RWPE2 (cell line): ENCODE measurements around the gene DYNLT4.

Experiments
- ATAC-seq: fragments of 200-7000 bp; cut with Tn5 transposase; 3 replicates; pipeline ENCODE4 v1.9.1; 2021; ENCODE audit warnings: low read depth
- DNase-seq: peaks from one replicate; pipeline ENCODE4 v3.0.0-alpha.2; 2020; ENCODE audit warnings: low spot score
- H3K27ac ChIP-seq: fragments of 450-650 bp; 2 replicates; pipeline ENCODE4 v1.5.1; 2017; ENCODE audit warnings: mild to moderate bottlenecking; ENCODE audit not compliant: poor library complexity, severe bottlenecking
- H3K27me3 ChIP-seq: fragments of 250-450 bp; sonication (Bioruptor Pico); 2 replicates; pipeline ENCODE4 v1.5.1; 2021; ENCODE audit warnings: mild to moderate bottlenecking, moderate library complexity; ENCODE audit not compliant: insufficient read depth, poor library complexity, severe bottlenecking
- H3K36me3 ChIP-seq: fragments of 250-450 bp; sonication (Bioruptor Pico); 2 replicates; pipeline ENCODE4 v1.5.1; 2020; ENCODE audit warnings: low read depth, mild to moderate bottlenecking, moderate library complexity
- H3K4me1 ChIP-seq: fragments of 250-450 bp; sonication (Bioruptor Pico); 2 replicates; pipeline ENCODE4 v1.5.1; 2021; ENCODE audit warnings: mild to moderate bottlenecking, moderate library complexity; ENCODE audit not compliant: insufficient read depth, poor library complexity, severe bottlenecking
- H3K4me3 ChIP-seq: fragments of 250-450 bp; sonication (Bioruptor Pico); 2 replicates; pipeline ENCODE4 v1.5.1; 2021; ENCODE audit warnings: mild to moderate bottlenecking, moderate library complexity; ENCODE audit not compliant: severe bottlenecking
- H3K9me3 ChIP-seq: fragments of 250-450 bp; sonication (Bioruptor Pico); 2 replicates; pipeline ENCODE4 v1.5.1; 2021; ENCODE audit warnings: mild to moderate bottlenecking, moderate library complexity; ENCODE audit not compliant: severe bottlenecking
- TF ChIP-seq, protein P1 (sequence below): fragments of 450-650 bp; IDR thresholded peaks from one replicate; pipeline ENCODE4 v1.5.1; 2017; ENCODE audit warnings: mild to moderate bottlenecking, moderate library complexity; ENCODE audit not compliant: poor library complexity, severe bottlenecking

The DYNLT4 gene

DNA sequence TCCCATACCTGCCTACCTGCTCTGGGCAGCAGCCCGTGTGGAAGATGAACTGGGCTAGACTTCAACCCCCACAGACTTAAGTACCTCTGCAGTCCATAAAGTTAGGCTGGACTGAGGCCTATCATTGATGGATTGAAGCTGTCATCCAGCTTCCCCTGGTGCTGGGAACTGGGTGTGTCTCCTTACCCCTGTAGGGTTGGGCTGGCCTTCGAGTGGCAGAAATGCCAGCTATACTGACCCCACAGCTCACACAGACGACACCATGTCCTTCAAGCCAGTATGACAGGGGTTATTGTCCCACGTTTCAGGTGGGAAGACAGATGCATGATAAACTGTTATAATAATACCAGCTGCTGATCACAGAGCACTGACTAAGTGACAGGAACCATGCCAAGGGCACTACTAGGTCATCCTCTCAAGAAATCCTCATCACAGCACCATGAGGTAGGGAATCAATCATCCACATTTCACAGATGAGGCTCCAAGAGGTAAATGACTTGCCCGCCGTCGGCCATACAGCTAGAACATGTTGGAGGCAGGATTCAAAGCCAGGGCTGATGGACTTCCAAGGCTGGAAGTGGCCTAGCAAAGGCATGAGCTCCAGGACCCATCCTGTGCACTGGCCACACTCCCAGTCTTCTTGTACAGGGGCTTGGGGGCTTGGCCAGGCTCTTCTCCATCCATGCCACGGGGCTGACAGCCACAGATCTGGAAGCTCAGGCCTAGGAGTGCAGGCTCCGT lies 18.9 kb downstream of the DYNLT4 start, which contains the start of gene BEST4:
Gene BEST4, minus strand, starts transcription at position 51 of the 741 bp plus-strand sequence. CDS start 465 bp downstream, outside the sequence.
- H3K36me3 ChIP-seq: no peaks in the 10 kb centered on the region
- DNase-seq (no peak), ATAC-seq (no peak)
- H3K27ac ChIP-seq: no peak within 1 kb of the TSS
- H3K4me1 ChIP-seq: peaks cover 2% of the 10 kb centered on the region
- H3K4me3 ChIP-seq: no peak within 1 kb of the TSS
- TF ChIP-seq, protein P1, sequence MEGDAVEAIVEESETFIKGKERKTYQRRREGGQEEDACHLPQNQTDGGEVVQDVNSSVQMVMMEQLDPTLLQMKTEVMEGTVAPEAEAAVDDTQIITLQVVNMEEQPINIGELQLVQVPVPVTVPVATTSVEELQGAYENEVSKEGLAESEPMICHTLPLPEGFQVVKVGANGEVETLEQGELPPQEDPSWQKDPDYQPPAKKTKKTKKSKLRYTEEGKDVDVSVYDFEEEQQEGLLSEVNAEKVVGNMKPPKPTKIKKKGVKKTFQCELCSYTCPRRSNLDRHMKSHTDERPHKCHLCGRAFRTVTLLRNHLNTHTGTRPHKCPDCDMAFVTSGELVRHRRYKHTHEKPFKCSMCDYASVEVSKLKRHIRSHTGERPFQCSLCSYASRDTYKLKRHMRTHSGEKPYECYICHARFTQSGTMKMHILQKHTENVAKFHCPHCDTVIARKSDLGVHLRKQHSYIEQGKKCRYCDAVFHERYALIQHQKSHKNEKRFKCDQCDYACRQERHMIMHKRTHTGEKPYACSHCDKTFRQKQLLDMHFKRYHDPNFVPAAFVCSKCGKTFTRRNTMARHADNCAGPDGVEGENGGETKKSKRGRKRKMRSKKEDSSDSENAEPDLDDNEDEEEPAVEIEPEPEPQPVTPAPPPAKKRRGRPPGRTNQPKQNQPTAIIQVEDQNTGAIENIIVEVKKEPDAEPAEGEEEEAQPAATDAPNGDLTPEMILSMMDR: no peak
- no peaks in the 10 kb centered on the region for H3K9me3 ChIP-seq
- no peaks in the 10 kb centered on the region for H3K27me3 ChIP-seq

DNA sequence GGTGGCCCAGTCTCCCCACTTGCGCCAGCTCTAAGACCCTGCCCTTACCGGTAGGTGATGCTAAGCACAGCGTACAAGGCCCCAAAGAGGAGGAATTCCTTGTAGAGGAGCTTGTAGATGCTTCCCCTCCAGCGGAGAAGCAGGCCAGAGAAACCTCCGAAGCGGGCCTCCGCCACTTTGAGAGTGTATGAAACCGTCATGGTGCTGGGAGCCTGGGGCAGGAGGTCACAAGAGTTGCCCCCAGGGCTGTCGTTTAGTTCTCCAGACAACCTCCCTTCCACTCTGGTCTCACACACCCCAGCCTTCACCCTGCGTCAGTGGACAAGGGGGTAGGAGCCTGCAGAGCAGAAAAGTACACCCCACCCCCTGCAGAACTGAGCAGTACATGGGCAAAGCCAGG lies 19.6 kb downstream of the DYNLT4 start:
- Histone ChIP-seq H3K27me3 (no peaks in the 10 kb centered on the region), H3K36me3 (no peaks in the 10 kb centered on the region), H3K4me3 (no peak overlapping the region), H3K27ac (no peak overlapping the region), H3K9me3 (no peaks in the 10 kb centered on the region), H3K4me1 (no peaks in the 10 kb centered on the region)
- ATAC-seq (no peak), DNase-seq (no peak)
- TF ChIP-seq, protein P1: no peak

DNA sequence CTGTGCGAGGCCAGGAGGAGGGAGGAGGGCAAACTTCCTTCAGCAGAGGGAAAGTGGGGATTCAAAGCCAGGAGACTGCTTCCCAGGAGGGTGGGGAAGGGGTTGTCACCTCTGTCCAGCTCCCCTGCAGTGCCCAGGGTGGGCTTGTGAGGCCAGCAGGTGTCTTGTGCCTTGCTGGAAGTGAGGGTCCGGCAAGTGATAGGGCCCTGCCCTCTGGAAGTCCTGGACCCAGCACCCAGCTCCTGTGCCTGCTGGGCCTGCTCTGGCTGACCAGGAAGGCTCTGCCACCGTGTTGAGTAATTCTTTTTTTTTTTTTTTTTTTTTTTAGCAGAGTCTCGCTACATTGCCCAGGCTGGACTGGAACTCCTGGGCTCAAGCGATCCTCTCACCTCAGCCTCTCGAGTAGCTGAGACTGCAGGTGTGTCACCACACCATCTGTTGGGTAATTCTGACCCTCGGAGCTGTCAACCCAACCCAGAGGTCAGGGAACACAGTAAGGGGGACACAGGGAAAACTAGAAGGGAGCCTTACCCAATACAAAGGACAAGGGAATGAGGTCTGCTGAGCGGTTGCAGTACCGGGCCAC lies 20.2 kb downstream of the DYNLT4 start:
- Histone ChIP-seq H3K36me3 (no peaks in the 10 kb centered on the region), H3K9me3 (no peaks in the 10 kb centered on the region), H3K4me1 (no peaks in the 10 kb centered on the region), H3K27ac (no peak overlapping the region), H3K4me3 (no peak overlapping the region), H3K27me3 (no peaks in the 10 kb centered on the region)
- TF ChIP-seq, protein P1: no peak
- no peak for ATAC-seq
- DNase-seq: no peak

DNA sequence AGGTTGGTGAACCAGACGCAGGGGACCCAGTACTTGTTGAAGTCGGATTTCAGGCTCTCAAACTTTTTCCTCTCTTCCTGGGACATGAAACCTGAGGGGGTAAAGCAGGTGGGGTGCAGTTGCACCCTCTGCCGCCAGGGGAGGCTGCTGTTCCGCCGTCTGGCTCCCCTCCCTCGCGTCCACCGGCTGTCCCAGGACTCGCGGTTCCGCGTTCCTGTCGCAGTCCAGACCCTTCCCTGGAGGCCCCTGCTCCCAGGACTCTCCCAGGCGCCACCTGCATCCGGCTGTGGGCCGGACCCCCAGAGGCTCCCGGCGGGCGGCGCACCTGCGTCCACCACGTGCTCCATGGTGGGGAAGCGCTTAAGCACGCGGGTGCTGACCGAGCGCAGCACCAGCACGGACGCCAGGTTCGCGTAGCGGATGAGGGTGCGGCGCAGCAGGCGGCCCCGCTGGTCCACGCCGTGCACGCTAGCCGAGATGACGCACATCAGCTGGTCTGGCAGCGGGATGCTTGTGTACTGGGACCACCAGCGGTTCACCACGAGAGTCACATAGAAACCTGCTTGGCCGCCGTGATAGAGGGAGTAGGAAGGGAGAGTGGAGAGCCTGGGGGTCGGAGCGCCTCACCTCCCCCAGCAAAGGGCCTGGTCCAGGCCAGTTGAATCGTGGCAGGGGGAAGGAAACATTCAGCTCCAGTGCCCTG lies 20.9 kb downstream of the DYNLT4 start:
- ATAC-seq (no peak), DNase-seq (no peak)
- H3K27ac ChIP-seq: no peak overlapping the region
- no peaks in the 10 kb centered on the region for H3K9me3 ChIP-seq
- no peaks in the 10 kb centered on the region; the same call in 1 of the 2 replicates for H3K36me3 ChIP-seq
- H3K4me1 ChIP-seq: no peaks in the 10 kb centered on the region
- no peak overlapping the region for H3K4me3 ChIP-seq
- TF ChIP-seq, protein P1: peak; percentile 50
- no peaks in the 10 kb centered on the region for H3K27me3 ChIP-seq
